ENCODE measurements around the gene SECISBP2L.

DNA sequence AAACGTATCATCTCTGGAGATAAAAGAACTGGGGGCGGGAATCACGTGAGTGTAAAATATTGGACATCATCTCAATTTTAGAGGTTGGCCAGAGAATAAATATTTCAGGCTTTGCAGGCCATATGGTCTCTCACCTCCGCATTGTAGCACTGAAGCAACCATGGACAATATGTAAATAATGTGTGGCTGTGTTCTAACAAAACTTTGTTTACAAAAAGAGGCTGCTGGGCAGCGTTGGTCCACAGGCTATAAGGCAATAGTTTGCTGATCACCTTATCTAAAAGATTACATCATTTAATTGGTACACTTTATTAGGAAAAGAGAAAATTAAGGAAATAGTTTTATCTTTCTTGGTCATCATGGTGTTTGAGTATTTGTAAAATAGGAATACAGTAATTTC lies 60.0 kb downstream of the SECISBP2L start:
- TF ChIP-seq, protein P1, sequence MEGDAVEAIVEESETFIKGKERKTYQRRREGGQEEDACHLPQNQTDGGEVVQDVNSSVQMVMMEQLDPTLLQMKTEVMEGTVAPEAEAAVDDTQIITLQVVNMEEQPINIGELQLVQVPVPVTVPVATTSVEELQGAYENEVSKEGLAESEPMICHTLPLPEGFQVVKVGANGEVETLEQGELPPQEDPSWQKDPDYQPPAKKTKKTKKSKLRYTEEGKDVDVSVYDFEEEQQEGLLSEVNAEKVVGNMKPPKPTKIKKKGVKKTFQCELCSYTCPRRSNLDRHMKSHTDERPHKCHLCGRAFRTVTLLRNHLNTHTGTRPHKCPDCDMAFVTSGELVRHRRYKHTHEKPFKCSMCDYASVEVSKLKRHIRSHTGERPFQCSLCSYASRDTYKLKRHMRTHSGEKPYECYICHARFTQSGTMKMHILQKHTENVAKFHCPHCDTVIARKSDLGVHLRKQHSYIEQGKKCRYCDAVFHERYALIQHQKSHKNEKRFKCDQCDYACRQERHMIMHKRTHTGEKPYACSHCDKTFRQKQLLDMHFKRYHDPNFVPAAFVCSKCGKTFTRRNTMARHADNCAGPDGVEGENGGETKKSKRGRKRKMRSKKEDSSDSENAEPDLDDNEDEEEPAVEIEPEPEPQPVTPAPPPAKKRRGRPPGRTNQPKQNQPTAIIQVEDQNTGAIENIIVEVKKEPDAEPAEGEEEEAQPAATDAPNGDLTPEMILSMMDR (IDR thresholded peaks at IDR 0.05) = no peak
- no peak for TF ChIP-seq POLR2A (IDR thresholded peaks at IDR 0.05)
